GM12891 (cell line): Measurements from ENCODE around the gene CDHR3.

Source experiments
- PAX5 ChIP-seq: IDR thresholded peaks from 2 replicates; pipeline ENCODE4 v1.6.1; 2011; ENCODE audit warnings: low read length, moderate library complexity, mild to moderate bottlenecking; ENCODE audit not compliant: insufficient read depth, severe bottlenecking
- POLR2A ChIP-seq: IDR thresholded peaks from 2 replicates; pipeline ENCODE4 v1.6.1; 2011; ENCODE audit warnings: low read depth, low read length, control low read depth
- POLR2AphosphoS5 ChIP-seq: IDR thresholded peaks from 2 replicates; pipeline ENCODE4 v1.6.1; 2011; ENCODE audit warnings: low read depth, low read length, control low read depth
- POU2F2 ChIP-seq: IDR thresholded peaks from 2 replicates; pipeline ENCODE4 v1.6.1; 2011; ENCODE audit warnings: low read depth, mild to moderate bottlenecking, control low read depth, low read length, moderate library complexity
- TAF1 ChIP-seq: IDR thresholded peaks from 2 replicates; pipeline ENCODE4 v1.6.1; 2011; ENCODE audit warnings: low read depth, low read length, control low read depth

GRCh38 chr7:105913947-105914346, 49.1 kb upstream of the CDHR3 start:
- no peak for TF ChIP-seq TAF1
- TF ChIP-seq POLR2AphosphoS5, result no peak
- TF ChIP-seq POLR2A, result no peak
- no peak for TF ChIP-seq POU2F2
- TF ChIP-seq PAX5, result no peak
